Measurements from ENCODE around the gene WDR41.
"Not testable (repeated sequence)": the region's sequence is repeated elsewhere in the genome, so short reads cannot be mapped to it uniquely, and the experiment has no call there.

WDR41 gene

GRCh38 chr5:77491783-77492652 lies at the start of gene WDR41:
Gene WDR41 (minus strand): TSS chr5:77492316. CDS start chr5:77492220, 96 bp downstream.
- DNase-seq (ENCODE audit: low read depth): peak; percentile 82

- no peak for DNase-seq (ENCODE audit: low read depth)
Measured at GRCh38 chr5:77531297-77531696, 39.2 kb upstream of the WDR41 start.

GRCh38 chr5:77518304-77518703 lies 26.2 kb upstream of the WDR41 start:
- no peak for DNase-seq (ENCODE audit: low read depth)

- no peak for DNase-seq (ENCODE audit: low read depth)
Measured at GRCh38 chr5:77514457-77514856, 22.3 kb upstream of the WDR41 start.

- DNase-seq (ENCODE audit: low read depth): no peak
Measured at GRCh38 chr5:77513321-77513720, 21.2 kb upstream of the WDR41 start.

- not testable (repeated sequence) for DNase-seq (ENCODE audit: low read depth)
Measured at GRCh38 chr5:77501132-77501531, 9.0 kb upstream of the WDR41 start.

GRCh38 chr5:77499973-77500372 lies 7.9 kb upstream of the WDR41 start:
- DNase-seq (ENCODE audit: low read depth): no peak

- no peak for DNase-seq (ENCODE audit: low read depth)
Measured at GRCh38 chr5:77499441-77499840, 7.3 kb upstream of the WDR41 start.

GRCh38 chr5:77498952-77499351 lies 6.8 kb upstream of the WDR41 start:
- DNase-seq (ENCODE audit: low read depth): no peak

- no peak for DNase-seq (ENCODE audit: low read depth)
Measured at GRCh38 chr5:77494935-77495334, 2.8 kb upstream of the WDR41 start.

- DNase-seq (ENCODE audit: low read depth): no peak
Measured at GRCh38 chr5:77492653-77493000, 511 bp upstream of the WDR41 start.

- not testable (repeated sequence) for DNase-seq (ENCODE audit: low read depth)
Measured at GRCh38 chr5:77490741-77491344, 1.3 kb downstream of the WDR41 start.

- DNase-seq (ENCODE audit: low read depth): no peak
Measured at GRCh38 chr5:77486344-77486962, 5.7 kb downstream of the WDR41 start.

GRCh38 chr5:77483682-77484081 lies 8.4 kb downstream of the WDR41 start:
- no peak for DNase-seq (ENCODE audit: low read depth)

GRCh38 chr5:77475041-77475440 lies 17.1 kb downstream of the WDR41 start:
- not testable (repeated sequence) for DNase-seq (ENCODE audit: low read depth)

- DNase-seq (ENCODE audit: low read depth): not testable (repeated sequence)
Measured at GRCh38 chr5:77468875-77469274, 23.2 kb downstream of the WDR41 start.

GRCh38 chr5:77463905-77464304 lies 28.2 kb downstream of the WDR41 start:
- DNase-seq (ENCODE audit: low read depth): no peak

GRCh38 chr5:77461287-77461686 lies 30.8 kb downstream of the WDR41 start:
- no peak for DNase-seq (ENCODE audit: low read depth)

GRCh38 chr5:77454123-77454522 lies 38.0 kb downstream of the WDR41 start:
- no peak for DNase-seq (ENCODE audit: low read depth)

GRCh38 chr5:77452351-77452750 lies 39.8 kb downstream of the WDR41 start:
- DNase-seq (ENCODE audit: low read depth): no peak

- DNase-seq (ENCODE audit: low read depth): no peak
Measured at GRCh38 chr5:77449981-77450380, 42.1 kb downstream of the WDR41 start.

GRCh38 chr5:77449277-77449676 lies 42.8 kb downstream of the WDR41 start:
- no peak for DNase-seq (ENCODE audit: low read depth)

GRCh38 chr5:77448831-77449230 lies 43.3 kb downstream of the WDR41 start:
- no peak for DNase-seq (ENCODE audit: low read depth)
